Measurements from ENCODE around the gene FAM241A.
"Not testable (repeated sequence)": the region's sequence is repeated elsewhere in the genome, so short reads cannot be mapped to it uniquely, and the experiment has no call there.

Gene FAM241A

GRCh38 chr4:112175840-112176239 lies 30.6 kb downstream of the FAM241A start:
- DNase-seq, result no peak

- peak in 1 of 5 experiments; percentile 53 for DNase-seq
Measured at GRCh38 chr4:112176596-112176995, 31.3 kb downstream of the FAM241A start.

GRCh38 chr4:112178741-112179140 lies 33.5 kb downstream of the FAM241A start:
- peak in 1 of 5 experiments; percentile 68 for DNase-seq

DNA sequence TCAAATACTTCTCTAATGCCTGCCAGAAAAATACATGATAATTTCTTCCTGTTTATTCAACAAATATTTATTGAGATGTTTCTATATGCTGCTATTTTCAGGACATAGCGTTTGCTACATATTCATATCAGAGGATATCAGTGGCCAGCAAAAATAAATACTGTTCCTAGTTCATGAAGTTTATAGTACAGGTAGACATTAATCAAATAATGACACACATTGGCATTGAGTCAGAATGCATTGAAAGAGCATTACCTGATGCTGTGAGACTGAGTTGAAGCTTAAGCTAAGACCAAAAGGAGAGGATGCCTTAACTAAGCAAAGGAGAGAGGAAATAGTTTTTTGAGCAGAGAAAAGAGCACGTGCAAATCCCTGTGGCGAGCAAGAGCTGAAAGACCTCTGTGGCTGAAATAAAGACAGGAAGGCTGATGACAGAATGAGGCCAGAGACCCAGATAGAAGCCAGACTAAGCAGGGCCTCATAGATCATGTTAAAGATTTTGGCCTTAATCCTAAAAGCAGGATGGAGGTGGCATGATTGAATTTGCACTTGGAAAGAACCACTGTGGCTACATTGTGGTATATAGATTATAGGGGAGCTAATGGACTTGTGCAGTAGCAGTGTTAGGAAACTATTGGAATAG lies 36.2 kb downstream of the FAM241A start:
- DNase-seq, result no peak

GRCh38 chr4:112182604-112183003 lies 37.4 kb downstream of the FAM241A start:
- DNase-seq, result no peak

GRCh38 chr4:112183252-112183651 lies 38.0 kb downstream of the FAM241A start:
- DNase-seq, result peak in 1 of 5 experiments; percentile 78

GRCh38 chr4:112184438-112184837 lies 39.2 kb downstream of the FAM241A start:
- peak in 1 of 5 experiments; percentile 22 for DNase-seq

GRCh38 chr4:112185334-112185733 lies 40.1 kb downstream of the FAM241A start:
- no peak for DNase-seq

GRCh38 chr4:112185740-112186670 lies 40.8 kb downstream of the FAM241A start:
- no peak for DNase-seq

- DNase-seq, result no peak
Measured at GRCh38 chr4:112189754-112190153, 44.5 kb downstream of the FAM241A start.

DNA sequence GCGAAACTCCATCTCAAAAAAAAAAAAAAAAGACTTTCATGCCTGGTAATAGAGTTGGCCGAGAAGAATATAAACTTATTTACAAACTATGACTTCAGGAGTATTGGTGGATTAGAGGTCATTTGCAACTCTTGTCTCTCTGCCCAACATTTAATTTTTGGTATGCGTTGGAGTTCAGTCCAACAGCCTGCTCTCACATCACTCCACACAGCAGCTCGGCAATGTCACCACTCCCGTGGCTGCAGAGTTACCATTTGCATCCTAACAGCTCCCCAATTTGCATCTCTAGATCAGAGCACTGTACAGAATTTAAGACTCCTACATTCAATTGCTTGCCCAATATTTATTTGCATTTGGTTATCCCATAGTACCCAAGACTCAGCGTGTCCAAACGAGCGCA lies 45.4 kb downstream of the FAM241A start:
- DNase-seq, result no peak

DNA sequence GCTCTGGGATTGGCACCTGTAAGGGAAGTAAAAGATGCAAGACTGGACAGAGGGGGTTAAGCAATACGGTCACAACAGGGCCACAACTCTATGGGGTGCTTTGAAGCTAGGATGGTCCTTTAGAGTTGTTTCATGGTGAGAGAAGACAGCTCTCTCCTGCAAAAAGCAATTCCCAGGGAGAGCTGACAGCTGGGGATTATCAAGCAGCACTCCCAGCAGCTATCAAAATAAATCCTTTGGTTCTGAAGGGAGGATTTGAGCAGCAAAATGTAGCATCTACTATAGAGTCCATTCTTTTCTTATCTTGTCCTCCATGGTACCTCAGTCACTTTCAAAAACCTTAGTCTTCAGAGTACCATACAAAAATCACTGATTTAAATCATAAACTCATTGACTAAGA lies 51.2 kb downstream of the FAM241A start:
- DNase-seq, result no peak

DNA sequence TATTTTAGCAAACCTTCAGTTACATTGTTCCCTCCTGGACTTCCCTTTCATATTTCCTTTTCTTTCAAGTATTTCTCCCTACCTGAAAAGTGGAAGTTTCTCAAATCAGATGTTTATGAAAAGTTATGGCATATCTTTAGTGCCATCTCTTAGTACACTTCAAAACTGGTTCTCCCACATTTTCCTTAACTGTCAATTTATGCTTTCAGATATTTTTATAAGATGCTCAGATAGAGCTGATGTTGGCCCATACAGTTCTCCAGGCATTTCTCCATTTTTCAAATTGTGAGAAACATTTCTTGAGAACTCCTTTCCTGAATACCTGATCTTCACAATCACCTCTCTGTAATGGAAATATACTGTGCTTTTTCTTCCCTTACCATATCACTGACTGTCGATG lies 53.8 kb downstream of the FAM241A start:
- no peak for DNase-seq

GRCh38 chr4:112201915-112202505 lies 56.8 kb downstream of the FAM241A start:
- no peak for DNase-seq

DNA sequence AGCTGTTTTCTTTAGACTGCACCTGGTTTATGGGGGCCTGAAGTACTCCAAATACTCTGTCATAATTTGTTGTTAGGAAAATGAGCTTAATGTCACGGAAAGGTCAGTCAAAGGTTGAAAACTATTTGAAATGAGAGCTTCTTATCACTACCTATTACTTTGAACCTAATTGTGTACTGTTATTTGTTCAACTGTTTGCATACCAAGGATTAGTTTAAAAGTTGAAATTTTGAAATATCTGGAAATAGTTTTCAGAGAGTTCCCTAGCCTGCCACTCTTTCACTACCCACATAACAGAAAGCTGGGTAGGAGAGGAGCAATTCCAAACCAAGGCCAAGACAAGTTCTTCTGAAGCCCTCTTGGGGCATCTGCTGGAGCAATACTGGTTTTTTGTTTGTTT lies 58.3 kb downstream of the FAM241A start:
- DNase-seq, result no peak

- DNase-seq, result no peak
Measured at GRCh38 chr4:112206431-112206830, 61.2 kb downstream of the FAM241A start.

DNA sequence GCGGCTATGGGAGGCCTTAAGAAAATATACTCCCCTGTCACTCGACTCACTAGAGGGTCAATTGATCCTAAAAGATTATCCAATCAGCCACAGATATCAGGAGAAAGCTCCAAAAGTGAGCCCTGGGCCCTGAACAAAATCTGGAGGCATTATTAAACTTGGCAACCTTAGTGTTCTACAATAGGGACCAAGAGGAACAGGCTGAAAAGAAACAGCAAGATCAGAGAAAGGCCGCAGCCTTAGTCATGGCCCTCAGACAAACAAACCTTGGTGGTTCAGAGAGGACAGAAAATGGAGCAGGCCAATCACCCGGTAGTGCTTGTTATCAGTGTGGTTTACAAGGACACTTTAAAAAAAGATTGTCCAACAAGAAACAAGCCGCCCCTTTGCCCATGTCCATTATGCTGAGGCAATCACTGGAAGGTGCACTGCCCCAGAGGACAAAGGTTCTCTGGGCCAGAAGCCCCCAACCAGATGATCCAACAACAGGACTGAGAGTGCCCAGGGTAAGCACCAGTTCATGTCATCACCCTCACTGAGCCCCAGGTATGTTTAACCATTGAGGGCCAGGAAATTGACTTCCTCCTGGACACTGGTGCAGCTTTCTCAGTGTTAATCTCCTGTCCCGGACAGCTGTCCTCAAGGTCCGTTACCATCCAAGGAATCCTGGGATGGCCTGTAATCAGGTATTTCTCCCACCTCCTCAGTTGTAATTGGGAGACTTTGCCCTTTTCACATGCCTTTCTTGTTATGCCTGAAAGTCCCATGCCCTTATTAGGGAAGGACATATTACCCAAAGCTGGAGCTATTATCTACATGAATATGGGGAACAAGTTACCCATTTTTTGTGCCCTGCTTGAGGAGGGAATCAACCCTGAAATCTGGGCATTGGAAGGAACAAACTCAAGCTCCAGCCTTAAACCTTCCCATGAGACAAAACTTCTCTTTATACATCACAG lies 63.2 kb downstream of the FAM241A start:
- not testable (repeated sequence) for DNase-seq

GRCh38 chr4:112210777-112211176 lies 65.5 kb downstream of the FAM241A start:
- no peak for DNase-seq

GRCh38 chr4:112213091-112213490 lies 67.8 kb downstream of the FAM241A start:
- no peak for DNase-seq

GRCh38 chr4:112213856-112214255 lies 68.6 kb downstream of the FAM241A start:
- DNase-seq, result no peak

DNA sequence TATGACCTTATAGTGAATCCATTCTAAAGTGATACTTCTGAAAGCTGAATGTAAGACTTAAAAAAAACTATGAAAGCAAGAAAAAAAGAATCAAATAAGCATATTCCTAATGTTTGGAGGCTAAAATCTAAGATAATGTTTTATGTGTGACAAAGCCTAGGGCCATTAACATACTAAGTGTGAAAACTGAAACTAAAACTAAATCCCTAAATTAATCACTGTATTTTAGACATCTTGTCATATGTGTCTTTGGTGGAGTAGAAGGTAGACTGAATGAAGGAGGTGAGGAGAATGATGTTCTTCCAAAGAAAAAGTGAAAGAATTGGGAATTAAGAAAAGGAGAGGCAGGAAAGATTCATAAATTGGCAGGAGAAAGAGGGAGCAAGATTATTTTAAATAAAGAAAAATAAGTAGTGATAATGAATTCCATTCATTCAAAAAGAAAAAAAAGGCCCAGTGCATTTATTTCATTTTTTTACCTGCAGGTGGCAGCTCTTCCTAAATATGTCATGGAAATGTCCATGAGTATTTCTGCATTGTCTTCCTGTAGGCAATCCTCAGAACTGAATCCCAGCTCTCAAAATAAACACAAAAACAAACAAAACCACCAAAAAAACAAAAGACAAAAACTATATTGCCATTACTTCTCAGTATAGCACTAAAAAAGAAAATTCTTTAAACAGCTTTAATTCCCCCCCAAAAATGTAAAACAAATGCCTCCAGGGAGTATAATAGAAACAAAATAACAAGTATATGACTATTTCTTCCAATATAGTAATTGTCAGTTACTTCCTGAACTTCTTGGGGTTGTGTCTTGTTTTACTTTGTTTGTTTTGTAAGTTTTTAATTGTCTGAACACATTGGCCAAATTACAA lies 69.4 kb downstream of the FAM241A start:
- DNase-seq, result peak in 1 of 5 experiments; percentile 22

Data from T-helper 2 cell (primary cell).